PC-9 (cell line): ENCODE data around the gene PRUNE2. TPM values are rescaled to one million over a fixed set of nuclear protein-coding genes. Genes with fewer than 3 reads are reported as not detected.

Experiments
- BruUV-seq: library from RNA; stranded (reverse); fragments of 400-500 nt; replicated peaks from 2 replicates; lab custom pipeline; 2021; lab: Mats Ljungman, UMichigan
- CTCF ChIA-PET: fragments of 300-600 bp; sonication (Branson Sonifier 250); formaldehyde crosslinking; loops from one replicate; lab custom pipeline; 2022; ENCODE audit warnings: antibody characterized with exemption; lab: Charles Lee
- POLR2A ChIA-PET: fragments of 300-600 bp; sonication (Branson Sonifier 250); formaldehyde crosslinking; loops from one replicate; lab custom pipeline; 2022; ENCODE audit warnings: antibody characterized with exemption; ENCODE audit not compliant: unreplicated experiment; lab: Charles Lee
- DNase-seq, 2 experiments: peaks; one replicate each; pipeline versions ENCODE4 v3.0.0 to v3.0.0-alpha.2; 2015 to 2022; ENCODE audit warnings: mixed read lengths in 1 of 2
- H2AFZ ChIP-seq: fragments of 200-600 bp; sonication (generic); 2 replicates; pipeline ENCODE4 v1.8.1; 2017; ENCODE audit warnings: antibody characterized with exemption
- H3F3A ChIP-seq: fragments of 200-600 bp; sonication (generic); 2 replicates; pipeline ENCODE4 v1.8.1; 2017; ENCODE audit warnings: antibody characterized with exemption, mild to moderate bottlenecking, low read depth; ENCODE audit not compliant: insufficient read depth
- H3K27ac ChIP-seq: fragments of 200-600 bp; sonication (generic); 2 replicates; pipeline ENCODE4 v1.6.1; 2016; ENCODE audit warnings: mixed run types
- H3K27me3 ChIP-seq: fragments of 200-600 bp; sonication (generic); 2 replicates; pipeline ENCODE4 v1.6.1; 2016; ENCODE audit warnings: low read depth, mixed run types; ENCODE audit not compliant: insufficient read depth
- H3K36me3 ChIP-seq: fragments of 200-600 bp; sonication (generic); 2 replicates; pipeline ENCODE4 v1.6.1; 2016; ENCODE audit warnings: low read depth, mixed run types
- H3K4me1 ChIP-seq: fragments of 200-600 bp; sonication (generic); replicated peaks from 2 replicates; pipeline ENCODE4 v1.6.1; 2016; ENCODE audit warnings: mixed run types; ENCODE audit not compliant: insufficient read depth
- H3K4me2 ChIP-seq: fragments of 200-600 bp; sonication (generic); 2 replicates; pipeline ENCODE4 v1.6.1; 2017; ENCODE audit warnings: mixed run types
- H3K4me3 ChIP-seq: fragments of 200-600 bp; sonication (generic); 2 replicates; pipeline ENCODE4 v1.6.1; 2016; ENCODE audit warnings: mixed run types
- H3K79me2 ChIP-seq: fragments of 200-600 bp; sonication (generic); 2 replicates; pipeline ENCODE4 v1.6.1; 2017; ENCODE audit warnings: low read depth, mixed run types
- H3K9me2 ChIP-seq: fragments of 200-600 bp; sonication (generic); 2 replicates; pipeline ENCODE4 v1.8.1; 2017; ENCODE audit warnings: mild to moderate bottlenecking; ENCODE audit not compliant: insufficient read depth
- H3K9me3 ChIP-seq: fragments of 200-600 bp; sonication (generic); 2 replicates; pipeline ENCODE4 v1.8.1; 2016; ENCODE audit warnings: low read depth; ENCODE audit not compliant: insufficient read depth
- H4K20me1 ChIP-seq: fragments of 200-600 bp; sonication (generic); 2 replicates; pipeline ENCODE4 v1.8.1; 2017; ENCODE audit not compliant: insufficient read depth
- EZH2 ChIP-seq: fragments of 200-600 bp; sonication (generic); IDR thresholded peaks from 2 replicates; pipeline ENCODE4 v1.8.0; 2017; ENCODE audit warnings: antibody characterized with exemption, low read depth
- intact Hi-C: fragments of 100-400 bp; cut with micrococcal nuclease; formaldehyde crosslinking; loops from one replicate; pipeline ENCODE4 v1.10.0; 2022; ENCODE audit not compliant: unreplicated experiment
- total RNA-seq: library from RNA; stranded (reverse); gene quantifications from 2 replicates; pipeline ENCODE4 v1.2.3, GENCODE V29; 2021
- TF ChIP-seq, protein P1 (sequence below): fragments of 200-600 bp; sonication (generic); conservative IDR thresholded peaks from 2 replicates; pipeline ENCODE4 v1.6.1; 2017; ENCODE audit warnings: mixed run types, antibody characterized with exemption, mild to moderate bottlenecking, moderate library complexity

The PRUNE2 gene
- total RNA-seq, 1 experiment from 2014 or later, result 0.20 TPM

DNA sequence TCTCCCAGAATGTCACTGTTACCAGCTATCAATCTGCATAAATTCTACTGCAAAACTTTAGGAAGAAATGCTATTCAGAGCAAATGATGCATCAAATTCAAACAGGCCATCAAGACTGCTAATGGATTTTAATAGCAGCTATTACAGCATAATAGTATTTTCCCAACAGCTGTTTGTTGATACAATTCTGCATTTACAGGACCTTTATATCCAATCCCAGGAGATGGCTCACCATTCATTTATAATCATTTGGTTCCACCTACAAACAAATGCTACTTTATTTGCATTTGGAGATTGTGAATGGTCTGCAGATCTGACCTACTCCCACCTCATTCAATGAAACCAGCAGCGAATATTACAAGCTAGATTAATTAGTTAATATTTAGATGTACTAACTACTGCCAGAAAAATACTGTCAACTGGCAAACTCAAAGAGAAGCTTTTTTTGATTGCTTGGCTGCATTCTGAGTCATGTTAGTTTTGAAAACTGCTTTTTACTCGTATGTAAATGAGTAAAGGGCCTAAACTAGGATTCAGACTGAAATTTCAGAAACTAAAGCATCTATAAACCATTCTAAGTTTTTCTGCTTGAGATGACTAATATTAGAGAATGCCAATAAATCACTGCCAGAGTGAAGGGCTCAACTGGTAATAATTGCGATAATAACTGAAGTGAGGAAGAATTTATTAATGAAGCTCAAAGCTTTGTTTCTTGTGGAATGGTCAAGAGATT lies 148.8 kb downstream of the PRUNE2 start:
- no TSS peak for BruUV-seq
- H3K27me3 ChIP-seq, result peaks cover 59% of the 10 kb centered on the region
- no peaks in the 10 kb centered on the region for H3K36me3 ChIP-seq
- H3F3A ChIP-seq, result no peaks in the 10 kb centered on the region
- H3K9me3 ChIP-seq, result no peaks in the 10 kb centered on the region
- no peaks in the 10 kb centered on the region for H3K79me2 ChIP-seq
- H3K27ac ChIP-seq, result no peak overlapping the region
- POLR2A ChIA-PET, result no interaction called here
- H3K9me2 ChIP-seq, result no peaks in the 10 kb centered on the region
- no peak overlapping the region for H3K4me3 ChIP-seq
- TF ChIP-seq EZH2, result no peak
- TF ChIP-seq, protein P1, sequence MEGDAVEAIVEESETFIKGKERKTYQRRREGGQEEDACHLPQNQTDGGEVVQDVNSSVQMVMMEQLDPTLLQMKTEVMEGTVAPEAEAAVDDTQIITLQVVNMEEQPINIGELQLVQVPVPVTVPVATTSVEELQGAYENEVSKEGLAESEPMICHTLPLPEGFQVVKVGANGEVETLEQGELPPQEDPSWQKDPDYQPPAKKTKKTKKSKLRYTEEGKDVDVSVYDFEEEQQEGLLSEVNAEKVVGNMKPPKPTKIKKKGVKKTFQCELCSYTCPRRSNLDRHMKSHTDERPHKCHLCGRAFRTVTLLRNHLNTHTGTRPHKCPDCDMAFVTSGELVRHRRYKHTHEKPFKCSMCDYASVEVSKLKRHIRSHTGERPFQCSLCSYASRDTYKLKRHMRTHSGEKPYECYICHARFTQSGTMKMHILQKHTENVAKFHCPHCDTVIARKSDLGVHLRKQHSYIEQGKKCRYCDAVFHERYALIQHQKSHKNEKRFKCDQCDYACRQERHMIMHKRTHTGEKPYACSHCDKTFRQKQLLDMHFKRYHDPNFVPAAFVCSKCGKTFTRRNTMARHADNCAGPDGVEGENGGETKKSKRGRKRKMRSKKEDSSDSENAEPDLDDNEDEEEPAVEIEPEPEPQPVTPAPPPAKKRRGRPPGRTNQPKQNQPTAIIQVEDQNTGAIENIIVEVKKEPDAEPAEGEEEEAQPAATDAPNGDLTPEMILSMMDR, result no peak
- H3K4me2 ChIP-seq, result no peak overlapping the region
- no peak for DNase-seq
- no peaks in the 10 kb centered on the region for H3K4me1 ChIP-seq
- CTCF ChIA-PET, result no interaction called here
- H4K20me1 ChIP-seq, result no peaks in the 10 kb centered on the region
- no peak overlapping the region for H2AFZ ChIP-seq
- intact Hi-C loops, result loop anchor here (5.0 kb wide), 1 partner anchor 395 kb away; no protein-coding TSS in a partner anchor

DNA sequence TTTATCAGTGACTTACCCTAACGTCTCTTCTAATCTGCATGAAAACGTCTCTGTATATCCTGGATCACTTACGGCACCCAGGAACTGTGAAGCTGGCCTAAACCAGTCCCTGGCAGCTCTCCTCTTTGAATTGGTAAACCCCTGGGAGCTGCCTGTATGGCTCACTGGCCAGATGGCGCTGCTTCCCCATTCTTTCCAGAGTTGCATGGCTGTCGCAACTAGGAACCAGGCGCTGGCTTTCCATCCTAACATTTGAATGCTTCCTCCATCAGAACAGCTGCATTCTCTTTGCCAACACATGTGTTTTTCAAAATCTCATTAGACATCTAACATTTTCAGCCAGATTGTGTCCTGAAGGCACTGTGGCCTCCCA lies 149.7 kb downstream of the PRUNE2 start:
- Histone ChIP-seq H3K9me2 (no peaks in the 10 kb centered on the region), H3K4me1 (no peaks in the 10 kb centered on the region), H3K27me3 (peaks cover 59% of the 10 kb centered on the region), H3K27ac (no peak overlapping the region), H3K36me3 (no peaks in the 10 kb centered on the region), H3K79me2 (no peaks in the 10 kb centered on the region), H3K9me3 (no peaks in the 10 kb centered on the region), H3F3A (no peaks in the 10 kb centered on the region), H2AFZ (no peak overlapping the region), H3K4me3 (no peak overlapping the region), H4K20me1 (no peaks in the 10 kb centered on the region), H3K4me2 (no peak overlapping the region)
- CTCF ChIA-PET, result no interaction called here
- TF ChIP-seq EZH2, result no peak
- TF ChIP-seq, protein P1, result no peak; the same call in 1 of the 2 replicates
- intact Hi-C loops, result loop anchor here (5.0 kb wide), 1 partner anchor 396 kb away; no protein-coding TSS in a partner anchor
- BruUV-seq, result no TSS peak
- DNase-seq, result peak in 1 of 2 experiments; percentile 25
- POLR2A ChIA-PET, result interaction anchor here (0.7 kb wide), 1 partner anchor 917 kb away, joined by 7 read pairs; no protein-coding TSS in a partner anchor

DNA sequence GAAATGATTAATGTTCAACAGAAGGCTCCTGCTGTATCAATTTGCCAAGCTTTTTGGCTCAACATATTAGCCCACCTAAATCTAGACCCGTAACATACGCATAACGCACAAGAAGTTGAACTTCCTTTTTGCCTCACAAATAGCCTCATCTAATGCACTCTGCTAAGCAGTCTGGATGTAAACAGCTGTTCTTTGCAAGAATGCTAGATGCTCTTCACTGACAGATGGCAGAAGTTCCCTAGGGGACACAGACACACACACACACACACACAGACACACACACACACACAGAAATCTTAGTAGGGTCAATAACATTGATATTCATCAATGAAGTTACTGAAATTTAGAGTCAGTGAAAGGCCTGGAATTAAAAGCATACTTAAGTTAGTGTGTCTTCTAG lies 154.9 kb downstream of the PRUNE2 start:
- intact Hi-C loops, result no loop called here
- H3F3A ChIP-seq, result no peaks in the 10 kb centered on the region
- no peaks in the 10 kb centered on the region for H3K36me3 ChIP-seq
- no peaks in the 10 kb centered on the region for H3K9me3 ChIP-seq
- no peaks in the 10 kb centered on the region for H3K9me2 ChIP-seq
- peaks cover 73% of the 10 kb centered on the region for H3K27me3 ChIP-seq
- H3K79me2 ChIP-seq, result no peaks in the 10 kb centered on the region
- H3K4me3 ChIP-seq, result no peak overlapping the region
- TF ChIP-seq EZH2, result no peak
- TF ChIP-seq, protein P1, result no peak
- no TSS peak for BruUV-seq
- no peak for DNase-seq
- ChIA-PET CTCF (no interaction called here), POLR2A (no interaction called here)
- no peak overlapping the region for H2AFZ ChIP-seq
- H4K20me1 ChIP-seq, result no peaks in the 10 kb centered on the region
- no peak overlapping the region for H3K4me2 ChIP-seq
- no peak overlapping the region for H3K27ac ChIP-seq
- H3K4me1 ChIP-seq, result no peaks in the 10 kb centered on the region
